GM23338 (cell line): ENCODE results near the gene FNDC1. TPM values are rescaled to one million over a fixed set of nuclear protein-coding genes. Genes with fewer than 3 reads are reported as not detected.

Experiments used
- ATAC-seq: fragments of 200-7000 bp; cut with Tn5 transposase; 3 replicates; pipeline ENCODE4 v1.9.1; 2020
- DNase-seq: peaks from one replicate; pipeline ENCODE4 v3.0.0-alpha.2; 2015; ENCODE audit warnings: low spot score
- H2AFZ ChIP-seq: fragments of 200-600 bp; sonication (generic); 2 replicates; pipeline ENCODE4 v1.8.0; 2016; ENCODE audit warnings: antibody characterized with exemption, mild to moderate bottlenecking, moderate library complexity
- H3F3A ChIP-seq: fragments of 200-600 bp; sonication (generic); replicated peaks from 2 replicates; pipeline ENCODE4 v1.8.0; 2017; ENCODE audit warnings: antibody characterized with exemption, mixed run types, low read depth
- H3K27ac ChIP-seq: fragments of 200-600 bp; sonication (generic); 2 replicates; pipeline ENCODE4 v1.6.1; 2016; ENCODE audit warnings: low read depth
- H3K27me3 ChIP-seq: fragments of 200-600 bp; sonication (generic); 2 replicates; pipeline ENCODE4 v1.8.0; 2016; ENCODE audit warnings: mild to moderate bottlenecking, mixed run types, moderate library complexity; ENCODE audit not compliant: insufficient read depth
- H3K36me3 ChIP-seq: fragments of 200-600 bp; sonication (generic); 2 replicates; pipeline ENCODE4 v1.8.0; 2016; ENCODE audit warnings: mild to moderate bottlenecking; ENCODE audit not compliant: insufficient read depth
- H3K4me1 ChIP-seq: fragments of 200-600 bp; sonication (generic); 2 replicates; pipeline ENCODE4 v1.8.0; 2016; ENCODE audit warnings: mild to moderate bottlenecking, moderate library complexity; ENCODE audit not compliant: insufficient read depth
- H3K4me2 ChIP-seq: fragments of 200-600 bp; sonication (generic); 2 replicates; pipeline ENCODE4 v1.7.1; 2017; ENCODE audit warnings: mixed run types
- H3K4me3 ChIP-seq: fragments of 200-600 bp; sonication (generic); 2 replicates; pipeline ENCODE4 v1.6.1; 2016; ENCODE audit warnings: mixed run types
- H3K79me2 ChIP-seq: fragments of 200-600 bp; sonication (generic); replicated peaks from 2 replicates; pipeline ENCODE4 v1.8.0; 2017; ENCODE audit warnings: mild to moderate bottlenecking; ENCODE audit not compliant: insufficient read depth
- H3K9me2 ChIP-seq: fragments of 200-600 bp; sonication (generic); 2 replicates; pipeline ENCODE4 v1.8.0; 2017; ENCODE audit not compliant: insufficient read depth
- H4K20me1 ChIP-seq: fragments of 200-600 bp; sonication (generic); replicated peaks from 2 replicates; pipeline ENCODE4 v1.8.0; 2017; ENCODE audit warnings: mild to moderate bottlenecking; ENCODE audit not compliant: insufficient read depth
- H3K27ac Mint-ChIP-seq: 2 replicates; pipeline ENCODE4 v1.8.0; 2020; ENCODE audit warnings: inconsistent platforms, mild to moderate bottlenecking, moderate library complexity, mixed read lengths
- H3K27me3 Mint-ChIP-seq: 3 replicates; pipeline ENCODE4 v1.8.0; 2022; ENCODE audit warnings: low read depth, mild to moderate bottlenecking, moderate library complexity, mixed read lengths, inconsistent platforms; ENCODE audit not compliant: insufficient read depth, poor library complexity
- H3K36me3 Mint-ChIP-seq: 3 replicates; pipeline ENCODE4 v1.8.0; 2021; ENCODE audit warnings: low read depth, mild to moderate bottlenecking, inconsistent platforms, moderate library complexity, mixed read lengths
- H3K4me1 Mint-ChIP-seq: 3 replicates; pipeline ENCODE4 v1.8.0; 2020; ENCODE audit warnings: mild to moderate bottlenecking, inconsistent platforms, mixed read lengths
- H3K4me3 Mint-ChIP-seq: 3 replicates; pipeline ENCODE4 v1.8.0; 2021; ENCODE audit warnings: moderate library complexity, mild to moderate bottlenecking, inconsistent platforms, mixed read lengths
- H3K9me3 Mint-ChIP-seq: 3 replicates; pipeline ENCODE4 v1.8.0; 2020; ENCODE audit warnings: moderate library complexity, mild to moderate bottlenecking, inconsistent platforms, mixed read lengths
- CREB1 ChIP-seq: fragments of 250-450 bp; sonication (Bioruptor Pico); IDR thresholded peaks from 2 replicates; pipeline ENCODE4 v1.5.0; 2020; ENCODE audit warnings: low read depth, mild to moderate bottlenecking, moderate library complexity
- EZH2 ChIP-seq: fragments of 200-600 bp; sonication (generic); IDR thresholded peaks from one replicate; pipeline ENCODE4 v1.8.0; 2017; ENCODE audit warnings: antibody characterized with exemption, mild to moderate bottlenecking, low read depth; ENCODE audit not compliant: unreplicated experiment
- EZH2phosphoT487 ChIP-seq: fragments of 200-600 bp; sonication (generic); IDR thresholded peaks from one replicate; pipeline ENCODE4 v1.8.1; 2018; ENCODE audit warnings: antibody characterized with exemption; ENCODE audit not compliant: unreplicated experiment
- JUNB ChIP-seq: IDR thresholded peaks from one replicate; pipeline ENCODE4 v1.6.1; 2016; ENCODE audit warnings: antibody characterized with exemption; ENCODE audit not compliant: unreplicated experiment
- STAT1 ChIP-seq: IDR thresholded peaks from one replicate; pipeline ENCODE4 v1.6.1; 2016; ENCODE audit warnings: antibody characterized with exemption; ENCODE audit not compliant: unreplicated experiment
- polyA plus RNA-seq: library from polyadenylated mRNA; unstranded; fragments of >200 nt; fragmentation: Nextera tagmentation; extraction: Ambion mirVana; gene quantifications from 2 replicates; pipeline ENCODE4 v1.2.1, GENCODE V29; 2016
- total RNA-seq: library from RNA; depleted of rRNA; stranded (reverse); fragments of >200 nt; shearing (Covaris generic); gene quantifications from 2 replicates; pipeline ENCODE4 v1.2.3, GENCODE V29; 2014
- TF ChIP-seq, protein P1 (sequence below), 2 experiments: fragments of 200-600 bp in 1 of 2; sonication (generic) in 1 of 2; conservative IDR thresholded peaks; 2 replicates each; pipeline versions ENCODE4 v1.5.1 to v1.6.1; 2016 to 2017; ENCODE audit warnings: antibody characterized with exemption in 2 of 2, low read depth in 2 of 2, mild to moderate bottlenecking in 2 of 2, moderate library complexity in 1 of 2
- TF ChIP-seq, protein P2 (sequence below): fragments of 250-450 bp; sonication (Bioruptor Pico); IDR thresholded peaks from 2 replicates; pipeline ENCODE4 v1.5.0; 2020; ENCODE audit warnings: mild to moderate bottlenecking, moderate library complexity
- TF ChIP-seq, protein P3 (sequence below): IDR thresholded peaks from 2 replicates; pipeline ENCODE4 v1.6.1; 2016; ENCODE audit warnings: antibody characterized with exemption

FNDC1 gene
- total and polyA plus RNA-seq, 2 experiments from 2014 or later = 0.38 to 0.57 TPM

DNA sequence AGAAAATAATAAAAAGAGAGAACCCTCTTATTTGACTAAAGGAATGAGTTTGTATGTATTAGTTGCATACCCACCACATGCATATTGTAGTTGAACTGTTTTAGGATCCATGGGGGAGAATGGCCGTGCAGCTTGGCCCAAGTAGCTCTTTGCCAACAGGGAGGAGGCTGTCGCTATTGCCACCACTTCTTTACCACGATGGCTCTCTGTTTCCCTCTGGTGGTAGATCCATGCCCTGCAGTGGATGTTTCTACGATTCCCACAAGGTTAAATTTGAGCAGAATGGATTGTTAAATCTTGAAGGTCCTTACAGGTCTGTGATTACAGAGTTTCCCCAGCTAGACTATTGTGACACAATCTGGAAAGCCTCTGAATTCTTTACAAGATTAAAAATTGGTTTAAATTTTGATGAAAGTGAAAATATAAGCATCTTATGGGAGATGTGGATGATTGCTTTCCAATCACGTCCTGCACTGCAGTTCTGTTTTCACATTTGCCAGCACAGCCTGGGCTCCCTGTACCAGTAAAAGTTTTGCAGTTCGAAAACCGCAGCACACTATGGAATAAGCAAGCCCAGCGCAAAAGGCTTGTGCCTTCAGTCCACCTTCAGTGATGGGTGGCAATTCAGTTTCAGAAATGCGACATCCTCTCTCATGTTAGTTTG lies 34.4 kb upstream of the FNDC1 start:
- no peak overlapping the region for H3K4me3 Mint-ChIP-seq
- Histone ChIP-seq H3K9me2 (no peaks in the 10 kb centered on the region), H3K79me2 (no peaks in the 10 kb centered on the region), H4K20me1 (no peaks in the 10 kb centered on the region), H3K27me3 (no peaks in the 10 kb centered on the region), H2AFZ (no peak overlapping the region), H3F3A (no peaks in the 10 kb centered on the region), H3K4me2 (no peak overlapping the region), H3K4me1 (no peaks in the 10 kb centered on the region), H3K4me3 (no peak overlapping the region), H3K27ac (no peak overlapping the region), H3K36me3 (no peaks in the 10 kb centered on the region)
- no peaks in the 10 kb centered on the region for H3K36me3 Mint-ChIP-seq
- no peaks in the 10 kb centered on the region for H3K9me3 Mint-ChIP-seq
- H3K4me1 Mint-ChIP-seq = 0 out of 3 replicates have a peak, but pooled peaks cover 2% of the 10 kb centered on the region
- TF ChIP-seq, protein P1, sequence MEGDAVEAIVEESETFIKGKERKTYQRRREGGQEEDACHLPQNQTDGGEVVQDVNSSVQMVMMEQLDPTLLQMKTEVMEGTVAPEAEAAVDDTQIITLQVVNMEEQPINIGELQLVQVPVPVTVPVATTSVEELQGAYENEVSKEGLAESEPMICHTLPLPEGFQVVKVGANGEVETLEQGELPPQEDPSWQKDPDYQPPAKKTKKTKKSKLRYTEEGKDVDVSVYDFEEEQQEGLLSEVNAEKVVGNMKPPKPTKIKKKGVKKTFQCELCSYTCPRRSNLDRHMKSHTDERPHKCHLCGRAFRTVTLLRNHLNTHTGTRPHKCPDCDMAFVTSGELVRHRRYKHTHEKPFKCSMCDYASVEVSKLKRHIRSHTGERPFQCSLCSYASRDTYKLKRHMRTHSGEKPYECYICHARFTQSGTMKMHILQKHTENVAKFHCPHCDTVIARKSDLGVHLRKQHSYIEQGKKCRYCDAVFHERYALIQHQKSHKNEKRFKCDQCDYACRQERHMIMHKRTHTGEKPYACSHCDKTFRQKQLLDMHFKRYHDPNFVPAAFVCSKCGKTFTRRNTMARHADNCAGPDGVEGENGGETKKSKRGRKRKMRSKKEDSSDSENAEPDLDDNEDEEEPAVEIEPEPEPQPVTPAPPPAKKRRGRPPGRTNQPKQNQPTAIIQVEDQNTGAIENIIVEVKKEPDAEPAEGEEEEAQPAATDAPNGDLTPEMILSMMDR (conservative IDR thresholded peaks at IDR 0.05; ENCODE audit: low read depth in 2 of 2) = peak; percentile 97 to 98
- TF ChIP-seq EZH2phosphoT487 = no peak
- DNase-seq = peak; percentile 89
- no peak overlapping the region for H3K27ac Mint-ChIP-seq
- ATAC-seq = peak; percentile 90
- H3K27me3 Mint-ChIP-seq = peaks cover 5% of the 10 kb centered on the region

DNA sequence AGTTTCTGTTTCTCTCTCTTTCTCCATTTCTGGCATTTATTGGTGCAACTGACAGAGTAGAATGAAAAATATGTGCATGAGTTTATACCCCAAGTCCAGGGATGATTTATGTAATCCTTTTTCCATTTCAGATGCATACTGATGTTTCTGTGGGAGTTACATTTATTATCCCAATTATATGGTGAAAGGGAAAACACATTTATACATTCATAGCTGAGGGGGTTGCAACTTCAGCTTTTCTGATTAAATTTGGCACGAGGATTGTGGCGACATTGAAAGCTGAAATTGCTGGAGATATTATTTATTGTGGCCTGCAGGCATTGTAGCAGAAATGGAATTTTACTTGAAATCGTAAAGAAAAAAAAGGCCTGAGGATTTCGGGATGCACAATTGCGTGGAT lies 31.5 kb upstream of the FNDC1 start:
- Histone ChIP-seq H3K4me1 (no peaks in the 10 kb centered on the region), H3K27me3 (no peaks in the 10 kb centered on the region), H2AFZ (no peak overlapping the region; the same call in 1 of the 2 replicates), H3F3A (no peaks in the 10 kb centered on the region), H3K79me2 (no peaks in the 10 kb centered on the region), H3K4me2 (no peak overlapping the region), H3K4me3 (no peak overlapping the region), H3K9me2 (no peaks in the 10 kb centered on the region), H4K20me1 (no peaks in the 10 kb centered on the region), H3K27ac (no peak overlapping the region), H3K36me3 (no peaks in the 10 kb centered on the region)
- H3K4me1 Mint-ChIP-seq = 0 out of 3 replicates have a peak, but pooled peaks cover 2% of the 10 kb centered on the region
- H3K36me3 Mint-ChIP-seq = no peaks in the 10 kb centered on the region
- ATAC-seq = no peak
- H3K27ac Mint-ChIP-seq = no peak overlapping the region
- no peak overlapping the region for H3K4me3 Mint-ChIP-seq
- peaks cover 2% of the 10 kb centered on the region for H3K27me3 Mint-ChIP-seq
- DNase-seq = no peak
- no peaks in the 10 kb centered on the region for H3K9me3 Mint-ChIP-seq
- TF ChIP-seq, protein P1 (conservative IDR thresholded peaks at IDR 0.05; ENCODE audit: low read depth in 2 of 2) = no peak
- TF ChIP-seq, protein P2, sequence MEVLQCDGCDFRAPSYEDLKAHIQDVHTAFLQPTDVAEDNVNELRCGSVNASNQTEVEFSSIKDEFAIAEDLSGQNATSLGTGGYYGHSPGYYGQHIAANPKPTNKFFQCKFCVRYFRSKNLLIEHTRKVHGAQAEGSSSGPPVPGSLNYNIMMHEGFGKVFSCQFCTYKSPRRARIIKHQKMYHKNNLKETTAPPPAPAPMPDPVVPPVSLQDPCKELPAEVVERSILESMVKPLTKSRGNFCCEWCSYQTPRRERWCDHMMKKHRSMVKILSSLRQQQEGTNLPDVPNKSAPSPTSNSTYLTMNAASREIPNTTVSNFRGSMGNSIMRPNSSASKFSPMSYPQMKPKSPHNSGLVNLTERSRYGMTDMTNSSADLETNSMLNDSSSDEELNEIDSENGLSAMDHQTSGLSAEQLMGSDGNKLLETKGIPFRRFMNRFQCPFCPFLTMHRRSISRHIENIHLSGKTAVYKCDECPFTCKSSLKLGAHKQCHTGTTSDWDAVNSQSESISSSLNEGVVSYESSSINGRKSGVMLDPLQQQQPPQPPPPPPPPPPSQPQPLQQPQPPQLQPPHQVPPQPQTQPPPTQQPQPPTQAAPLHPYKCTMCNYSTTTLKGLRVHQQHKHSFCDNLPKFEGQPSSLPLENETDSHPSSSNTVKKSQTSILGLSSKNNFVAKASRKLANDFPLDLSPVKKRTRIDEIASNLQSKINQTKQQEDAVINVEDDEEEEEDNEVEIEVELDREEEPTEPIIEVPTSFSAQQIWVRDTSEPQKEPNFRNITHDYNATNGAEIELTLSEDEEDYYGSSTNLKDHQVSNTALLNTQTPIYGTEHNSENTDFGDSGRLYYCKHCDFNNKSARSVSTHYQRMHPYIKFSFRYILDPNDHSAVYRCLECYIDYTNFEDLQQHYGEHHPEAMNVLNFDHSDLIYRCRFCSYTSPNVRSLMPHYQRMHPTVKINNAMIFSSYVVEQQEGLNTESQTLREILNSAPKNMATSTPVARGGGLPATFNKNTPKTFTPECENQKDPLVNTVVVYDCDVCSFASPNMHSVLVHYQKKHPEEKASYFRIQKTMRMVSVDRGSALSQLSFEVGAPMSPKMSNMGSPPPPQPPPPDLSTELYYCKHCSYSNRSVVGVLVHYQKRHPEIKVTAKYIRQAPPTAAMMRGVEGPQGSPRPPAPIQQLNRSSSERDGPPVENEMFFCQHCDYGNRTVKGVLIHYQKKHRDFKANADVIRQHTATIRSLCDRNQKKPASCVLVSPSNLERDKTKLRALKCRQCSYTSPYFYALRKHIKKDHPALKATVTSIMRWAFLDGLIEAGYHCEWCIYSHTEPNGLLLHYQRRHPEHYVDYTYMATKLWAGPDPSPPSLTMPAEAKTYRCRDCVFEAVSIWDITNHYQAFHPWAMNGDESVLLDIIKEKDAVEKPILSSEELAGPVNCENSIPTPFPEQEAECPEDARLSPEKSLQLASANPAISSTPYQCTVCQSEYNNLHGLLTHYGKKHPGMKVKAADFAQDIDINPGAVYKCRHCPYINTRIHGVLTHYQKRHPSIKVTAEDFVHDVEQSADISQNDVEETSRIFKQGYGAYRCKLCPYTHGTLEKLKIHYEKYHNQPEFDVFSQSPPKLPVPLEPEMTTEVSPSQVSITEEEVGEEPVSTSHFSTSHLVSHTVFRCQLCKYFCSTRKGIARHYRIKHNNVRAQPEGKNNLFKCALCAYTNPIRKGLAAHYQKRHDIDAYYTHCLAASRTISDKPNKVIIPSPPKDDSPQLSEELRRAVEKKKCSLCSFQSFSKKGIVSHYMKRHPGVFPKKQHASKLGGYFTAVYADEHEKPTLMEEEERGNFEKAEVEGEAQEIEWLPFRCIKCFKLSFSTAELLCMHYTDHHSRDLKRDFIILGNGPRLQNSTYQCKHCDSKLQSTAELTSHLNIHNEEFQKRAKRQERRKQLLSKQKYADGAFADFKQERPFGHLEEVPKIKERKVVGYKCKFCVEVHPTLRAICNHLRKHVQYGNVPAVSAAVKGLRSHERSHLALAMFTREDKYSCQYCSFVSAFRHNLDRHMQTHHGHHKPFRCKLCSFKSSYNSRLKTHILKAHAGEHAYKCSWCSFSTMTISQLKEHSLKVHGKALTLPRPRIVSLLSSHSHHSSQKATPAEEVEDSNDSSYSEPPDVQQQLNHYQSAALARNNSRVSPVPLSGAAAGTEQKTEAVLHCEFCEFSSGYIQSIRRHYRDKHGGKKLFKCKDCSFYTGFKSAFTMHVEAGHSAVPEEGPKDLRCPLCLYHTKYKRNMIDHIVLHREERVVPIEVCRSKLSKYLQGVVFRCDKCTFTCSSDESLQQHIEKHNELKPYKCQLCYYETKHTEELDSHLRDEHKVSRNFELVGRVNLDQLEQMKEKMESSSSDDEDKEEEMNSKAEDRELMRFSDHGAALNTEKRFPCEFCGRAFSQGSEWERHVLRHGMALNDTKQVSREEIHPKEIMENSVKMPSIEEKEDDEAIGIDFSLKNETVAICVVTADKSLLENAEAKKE (CRISPR knock-in tag) = no peak
- TF ChIP-seq EZH2 (no peak), EZH2phosphoT487 (no peak), JUNB (no peak), STAT1 (no peak), CREB1 (CRISPR knock-in tag) (no peak)
- TF ChIP-seq, protein P3, sequence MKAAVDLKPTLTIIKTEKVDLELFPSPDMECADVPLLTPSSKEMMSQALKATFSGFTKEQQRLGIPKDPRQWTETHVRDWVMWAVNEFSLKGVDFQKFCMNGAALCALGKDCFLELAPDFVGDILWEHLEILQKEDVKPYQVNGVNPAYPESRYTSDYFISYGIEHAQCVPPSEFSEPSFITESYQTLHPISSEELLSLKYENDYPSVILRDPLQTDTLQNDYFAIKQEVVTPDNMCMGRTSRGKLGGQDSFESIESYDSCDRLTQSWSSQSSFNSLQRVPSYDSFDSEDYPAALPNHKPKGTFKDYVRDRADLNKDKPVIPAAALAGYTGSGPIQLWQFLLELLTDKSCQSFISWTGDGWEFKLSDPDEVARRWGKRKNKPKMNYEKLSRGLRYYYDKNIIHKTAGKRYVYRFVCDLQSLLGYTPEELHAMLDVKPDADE = no peak
